Measurements from ENCODE around the gene ERC2.

ERC2 gene

DNA sequence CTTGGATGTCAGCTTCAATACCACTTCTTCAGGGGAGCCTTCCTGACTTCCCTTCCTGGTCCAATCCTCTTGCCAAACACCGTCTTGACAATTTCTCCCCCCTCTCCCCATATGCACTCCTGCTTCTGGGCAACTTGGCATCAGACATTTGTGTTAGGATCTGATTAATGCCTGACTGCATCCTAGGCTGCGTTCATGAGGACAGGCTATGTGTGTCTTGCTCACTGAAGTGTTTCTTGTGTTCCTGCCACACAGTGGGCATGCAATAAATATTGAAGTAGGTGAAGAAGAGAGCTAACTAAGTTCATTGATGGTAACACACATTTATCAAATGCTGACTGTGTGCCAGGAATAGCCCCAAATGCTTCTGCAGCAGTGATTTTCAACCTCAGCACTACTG, 944.8 kb downstream of the ERC2 start:
- no peak for DNase-seq (ENCODE audit: low spot score in 2 of 2)

DNA sequence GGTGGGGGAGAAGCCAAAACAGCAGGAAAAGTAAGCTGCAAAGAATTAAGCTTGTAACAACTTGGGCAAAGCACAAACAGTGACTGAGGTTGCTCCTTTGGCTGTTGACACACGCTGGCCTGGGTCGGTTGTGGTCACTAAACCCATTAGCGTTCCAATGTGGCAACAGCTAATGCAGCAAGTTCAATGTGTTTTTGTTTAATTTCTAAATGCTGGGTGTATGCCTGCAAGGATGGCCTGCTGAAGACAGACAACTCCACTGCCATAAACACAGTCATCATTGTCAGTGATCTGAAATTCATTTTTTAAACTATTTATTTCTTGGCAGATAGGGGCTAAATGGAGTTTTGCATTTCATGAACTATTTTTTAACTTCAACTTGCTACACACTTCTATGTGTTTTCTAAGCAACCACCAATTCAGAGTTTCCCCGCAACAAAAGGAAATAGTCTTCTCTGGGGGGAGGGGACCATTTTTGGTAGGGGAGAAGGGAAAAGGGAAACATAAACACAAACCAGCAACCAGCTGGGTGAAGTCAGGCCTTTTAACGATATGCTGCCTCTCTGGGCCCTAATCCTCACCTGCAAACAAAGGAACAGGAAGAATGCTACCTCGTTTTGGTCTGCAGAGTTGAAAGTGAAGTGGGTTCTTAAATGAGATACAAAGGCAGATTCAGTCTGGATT, 946.4 kb downstream of the ERC2 start:
- Mint-ChIP-seq H3K27ac (no peak overlapping the region), H3K27me3 (peaks cover 2% of the 10 kb centered on the region), H3K9me3 (peaks cover 2% of the 10 kb centered on the region), H3K4me1 (no peaks in the 10 kb centered on the region), H3K36me3 (no peaks in the 10 kb centered on the region), H3K4me3 (no peak overlapping the region)
- DNase-seq (ENCODE audit: low spot score in 2 of 2) (no peak), ATAC-seq (ENCODE audit: low read depth) (no peak)

More for the DNA sequence above, 944.8 kb downstream of the ERC2 start:
- Mint-ChIP-seq H3K4me3 (no peak overlapping the region), H3K36me3 (no peaks in the 10 kb centered on the region), H3K4me1 (no peaks in the 10 kb centered on the region), H3K27me3 (peaks cover 2% of the 10 kb centered on the region), H3K9me3 (peaks cover 2% of the 10 kb centered on the region), H3K27ac (no peak overlapping the region)
- no peak for ATAC-seq (ENCODE audit: low read depth)

DNA sequence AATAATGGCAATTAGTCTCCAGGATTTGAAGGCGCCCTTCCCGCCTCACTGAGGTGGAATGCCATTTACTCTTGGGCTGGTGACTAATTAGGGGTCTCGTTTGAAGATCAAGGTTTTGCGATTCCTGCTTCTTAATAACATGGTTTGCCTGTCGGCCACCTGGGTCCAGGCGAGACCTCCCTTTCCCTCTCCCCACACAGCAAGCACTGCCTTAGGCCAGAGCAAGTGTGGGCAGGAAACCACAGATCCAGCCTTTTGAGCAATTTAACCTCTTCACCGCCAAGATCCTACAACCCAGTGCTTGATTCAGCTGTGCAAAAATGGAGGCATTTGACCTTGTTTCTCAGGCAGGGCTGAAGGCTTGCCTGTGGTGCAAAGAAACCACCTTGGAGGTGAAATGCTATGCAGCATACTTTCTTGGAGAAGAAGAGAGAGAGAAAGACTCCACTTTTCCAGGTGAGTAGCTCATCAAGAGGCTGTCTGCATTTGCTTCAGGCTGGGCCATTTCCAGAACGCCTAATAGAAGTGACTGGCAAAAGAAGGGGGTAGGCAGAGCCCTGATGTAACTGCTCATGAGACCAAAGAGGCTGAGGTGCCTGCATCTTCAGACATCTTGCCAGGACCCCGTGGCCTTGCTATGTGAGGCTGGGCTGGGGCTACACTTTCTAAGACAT, 947.1 kb downstream of the ERC2 start:
- H3K4me1 Mint-ChIP-seq, result no peaks in the 10 kb centered on the region
- H3K36me3 Mint-ChIP-seq, result no peaks in the 10 kb centered on the region
- H3K27me3 Mint-ChIP-seq, result peaks cover 2% of the 10 kb centered on the region
- H3K27ac Mint-ChIP-seq, result no peak overlapping the region
- H3K9me3 Mint-ChIP-seq, result peaks cover 2% of the 10 kb centered on the region
- no peak for ATAC-seq (ENCODE audit: low read depth)
- no peak overlapping the region for H3K4me3 Mint-ChIP-seq
- no peak for DNase-seq (ENCODE audit: low spot score in 2 of 2)

DNA sequence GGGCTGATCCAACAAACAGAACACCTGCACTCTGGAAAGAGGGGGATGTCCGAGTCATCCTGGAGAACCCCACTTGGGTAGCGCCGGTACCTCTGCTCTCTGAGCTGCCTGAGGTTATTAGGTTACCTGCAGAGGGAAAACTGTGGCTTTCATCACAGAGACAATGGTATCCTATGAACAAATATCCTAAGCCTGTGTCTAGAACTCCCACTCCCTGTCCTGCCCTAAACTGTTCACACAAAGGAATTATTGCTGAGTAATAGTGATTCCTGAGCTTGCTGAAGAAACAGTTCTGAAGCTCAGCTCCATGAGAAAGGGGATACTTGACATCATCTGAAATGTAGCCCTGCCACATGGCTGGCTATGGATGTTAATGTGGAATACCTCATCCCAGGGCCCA, 949.2 kb downstream of the ERC2 start:
- H3K27ac Mint-ChIP-seq, result no peak overlapping the region
- no peaks in the 10 kb centered on the region for H3K4me1 Mint-ChIP-seq
- ATAC-seq (ENCODE audit: low read depth), result no peak
- no peak overlapping the region for H3K4me3 Mint-ChIP-seq
- H3K27me3 Mint-ChIP-seq, result peaks cover 2% of the 10 kb centered on the region
- H3K9me3 Mint-ChIP-seq, result no peaks in the 10 kb centered on the region
- DNase-seq (ENCODE audit: low spot score in 2 of 2), result no peak
- H3K36me3 Mint-ChIP-seq, result no peaks in the 10 kb centered on the region

DNA sequence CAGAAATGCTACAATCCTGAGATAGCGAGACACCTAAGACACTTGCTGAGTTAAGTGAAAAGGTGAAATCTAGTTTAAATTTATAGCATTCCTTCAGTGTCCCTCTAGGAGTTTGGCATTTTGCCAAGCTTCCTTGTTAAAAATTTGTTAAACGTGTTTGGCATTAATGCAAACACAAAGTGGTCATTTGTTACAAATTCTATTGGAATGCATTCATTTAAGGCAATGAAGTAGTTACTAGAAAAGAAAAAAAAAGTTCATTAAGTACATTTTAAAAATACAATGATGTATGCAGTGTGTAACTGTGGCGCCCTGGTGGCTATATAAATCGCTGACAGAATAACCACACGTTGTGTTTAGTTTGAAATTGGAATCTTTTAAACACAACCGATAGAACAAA, 949.8 kb downstream of the ERC2 start:
- H3K4me3 Mint-ChIP-seq, result no peak overlapping the region
- H3K4me1 Mint-ChIP-seq, result no peaks in the 10 kb centered on the region
- DNase-seq (ENCODE audit: low spot score in 2 of 2), result no peak
- ATAC-seq (ENCODE audit: low read depth), result no peak
- H3K27me3 Mint-ChIP-seq, result peaks cover 1% of the 10 kb centered on the region
- H3K9me3 Mint-ChIP-seq, result no peaks in the 10 kb centered on the region
- no peaks in the 10 kb centered on the region for H3K36me3 Mint-ChIP-seq
- H3K27ac Mint-ChIP-seq, result no peak overlapping the region

DNA sequence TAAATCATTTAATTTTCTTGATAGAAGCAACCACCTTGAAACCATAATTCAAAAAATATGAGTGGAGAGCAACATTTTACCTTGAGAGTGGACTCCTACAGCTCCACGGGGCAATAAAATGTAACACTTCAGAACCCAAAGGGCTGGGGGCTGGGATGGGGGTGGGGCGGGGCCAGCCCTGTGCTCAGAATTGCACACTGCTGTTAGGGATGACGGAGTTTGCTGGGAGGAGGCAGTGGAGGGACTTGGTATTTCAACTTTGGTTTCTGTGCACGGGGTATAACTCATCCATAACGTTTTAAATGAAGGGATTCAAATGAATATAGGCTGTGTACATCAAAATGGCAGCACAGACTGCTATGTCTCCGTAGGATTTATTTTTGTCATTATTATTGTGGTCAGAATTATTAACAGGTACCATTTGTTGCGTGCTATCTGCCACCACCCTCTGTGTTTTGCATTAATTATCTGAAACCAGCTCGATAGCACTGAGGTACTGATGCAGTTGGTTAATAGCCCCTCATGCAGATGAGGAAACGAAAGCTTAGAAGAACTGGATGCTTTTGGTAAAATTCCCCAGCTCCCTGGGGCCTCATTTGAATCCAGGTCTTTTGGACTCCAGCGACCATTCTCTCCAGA, 951.8 kb downstream of the ERC2 start:
- DNase-seq (ENCODE audit: low spot score in 2 of 2) (no peak), ATAC-seq (ENCODE audit: low read depth) (no peak)
- Mint-ChIP-seq H3K4me3 (no peak overlapping the region), H3K4me1 (no peaks in the 10 kb centered on the region), H3K9me3 (peaks cover 1% of the 10 kb centered on the region), H3K27ac (no peak overlapping the region), H3K27me3 (peaks cover 2% of the 10 kb centered on the region), H3K36me3 (no peaks in the 10 kb centered on the region)

DNA sequence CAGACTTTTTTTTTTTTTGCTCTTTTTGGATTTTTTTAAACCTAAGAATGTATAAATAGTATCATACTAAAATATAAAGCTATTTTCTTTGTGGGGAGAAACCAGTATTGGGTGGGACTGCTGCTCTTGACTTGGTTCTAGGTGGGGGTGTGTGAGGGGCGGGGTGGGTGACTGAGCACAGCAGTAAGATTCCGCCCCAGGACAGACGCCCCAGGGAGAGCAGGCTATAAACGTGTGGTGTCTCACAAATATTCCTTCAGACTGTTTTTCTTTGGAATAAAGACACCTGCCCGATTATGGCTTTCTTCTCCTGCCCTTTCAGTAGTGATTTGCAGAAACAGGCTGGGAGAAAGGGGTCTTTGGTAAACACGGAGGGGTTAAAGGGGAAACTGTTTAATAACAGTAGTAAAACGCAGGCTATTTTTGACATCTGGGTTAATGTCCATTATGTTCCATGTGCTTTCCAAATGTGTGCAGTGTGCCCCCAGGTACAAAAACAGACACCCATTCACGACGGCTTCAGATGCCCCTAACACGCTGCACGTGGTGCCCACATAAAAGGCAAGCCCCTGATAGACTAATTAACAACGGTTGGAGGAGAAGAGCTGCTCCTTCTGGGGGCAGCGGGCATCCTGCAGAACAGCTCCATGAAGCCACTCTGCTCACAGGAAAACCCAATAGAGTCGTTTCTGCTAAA, 952.6 kb downstream of the ERC2 start:
- Mint-ChIP-seq H3K9me3 (peaks cover 1% of the 10 kb centered on the region), H3K36me3 (no peaks in the 10 kb centered on the region), H3K4me3 (no peak overlapping the region), H3K27me3 (peaks cover 2% of the 10 kb centered on the region), H3K27ac (no peak overlapping the region), H3K4me1 (no peaks in the 10 kb centered on the region)
- no peak for DNase-seq (ENCODE audit: low spot score in 2 of 2)
- ATAC-seq (ENCODE audit: low read depth), result no peak

DNA sequence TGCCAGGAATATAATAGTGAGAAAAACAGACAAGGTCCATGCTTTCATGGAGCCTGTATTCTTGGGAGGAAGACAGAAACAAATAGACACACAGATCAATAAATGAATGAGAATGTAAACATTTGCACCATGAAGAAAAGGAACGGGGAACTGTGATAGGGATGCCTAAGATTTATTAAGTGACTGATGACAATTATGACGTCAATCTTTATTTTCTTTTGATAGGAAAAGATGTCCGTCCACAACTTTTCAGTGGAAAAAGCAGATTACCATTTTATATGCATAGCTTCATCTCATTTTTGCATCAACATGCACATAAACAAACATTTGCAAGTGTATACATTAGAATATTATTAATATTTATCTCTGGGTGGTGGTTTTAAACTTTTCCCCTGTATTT, 953.3 kb downstream of the ERC2 start:
- H3K4me1 Mint-ChIP-seq, result no peaks in the 10 kb centered on the region
- H3K9me3 Mint-ChIP-seq, result peaks cover 2% of the 10 kb centered on the region
- peaks cover 4% of the 10 kb centered on the region for H3K27me3 Mint-ChIP-seq
- DNase-seq (ENCODE audit: low spot score in 2 of 2) (no peak), ATAC-seq (ENCODE audit: low read depth) (no peak)
- no peak overlapping the region for H3K4me3 Mint-ChIP-seq
- no peak overlapping the region for H3K27ac Mint-ChIP-seq
- H3K36me3 Mint-ChIP-seq, result no peaks in the 10 kb centered on the region

DNA sequence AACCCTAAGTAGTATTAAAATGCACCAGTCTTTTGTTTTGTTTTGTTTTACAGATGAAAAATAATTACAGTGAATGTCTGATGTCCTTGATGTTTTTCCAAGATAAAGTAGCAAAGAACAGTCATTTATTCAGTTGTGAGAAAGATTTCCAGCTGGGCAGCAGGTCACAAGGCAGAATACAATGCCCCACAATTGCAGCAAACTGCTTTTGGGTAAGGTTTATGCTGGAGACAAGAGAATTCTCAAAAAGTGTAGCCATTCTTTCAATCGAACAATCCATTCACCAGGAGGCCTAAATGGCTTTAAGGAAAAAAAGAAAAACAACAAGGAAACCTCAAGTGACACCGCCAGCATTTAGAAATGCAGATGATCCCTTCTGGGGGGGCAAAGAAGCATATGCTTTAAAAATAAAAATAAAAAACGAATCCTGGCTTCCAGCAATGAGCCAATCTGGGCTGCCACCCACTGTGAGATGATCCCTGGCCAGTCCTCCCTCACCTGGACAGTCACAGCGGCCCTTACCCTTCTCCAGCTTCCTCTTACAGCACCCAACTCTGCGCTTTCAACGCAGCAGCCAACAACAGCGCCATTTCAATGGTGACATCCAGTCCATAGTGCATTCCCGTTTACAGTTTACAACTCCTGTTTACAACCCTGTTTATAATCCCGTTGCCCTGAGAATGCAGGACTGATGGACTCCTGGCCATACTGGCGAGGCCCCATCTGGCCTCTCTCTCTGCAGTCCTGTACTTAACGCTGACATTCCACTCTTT, 955.5 kb downstream of the ERC2 start:
- H3K36me3 Mint-ChIP-seq, result no peaks in the 10 kb centered on the region
- ATAC-seq (ENCODE audit: low read depth), result no peak
- H3K9me3 Mint-ChIP-seq, result peaks cover 3% of the 10 kb centered on the region

DNA sequence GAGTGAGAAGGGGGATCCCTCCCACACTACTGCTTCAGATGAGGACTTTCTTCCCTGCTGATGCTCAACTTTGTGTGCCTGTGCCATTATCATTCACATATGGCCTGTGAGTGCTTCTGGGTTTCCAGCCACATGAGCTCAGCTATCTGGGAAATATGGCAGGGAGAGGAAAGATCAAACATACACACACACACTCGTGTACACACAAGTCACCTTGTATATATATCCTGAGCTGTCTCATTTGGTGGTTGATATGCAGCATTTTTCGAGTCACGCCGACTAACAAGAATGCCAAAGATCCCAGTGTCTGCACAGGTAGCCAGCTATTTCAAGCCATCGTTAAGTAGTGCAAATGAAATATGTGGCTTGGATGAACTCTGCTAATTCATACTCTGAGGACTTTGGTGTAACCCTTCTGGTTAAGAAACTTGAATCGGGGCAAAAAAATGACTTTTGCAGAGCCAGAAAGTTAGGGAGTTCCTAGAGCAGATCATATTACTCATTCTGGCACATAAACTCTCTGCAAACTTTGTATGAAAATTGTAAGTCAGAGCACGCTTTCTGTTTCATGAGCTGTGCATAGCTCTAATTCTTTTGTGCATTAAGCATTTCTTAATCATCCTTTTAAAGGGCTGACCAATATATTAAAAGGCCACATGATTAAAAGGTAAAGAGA, 956.2 kb downstream of the ERC2 start:
- DNase-seq (ENCODE audit: low spot score in 2 of 2), result no peak
- H3K36me3 Mint-ChIP-seq, result no peaks in the 10 kb centered on the region
- no peaks in the 10 kb centered on the region for H3K4me1 Mint-ChIP-seq

More for the DNA sequence above, 955.5 kb downstream of the ERC2 start:
- Mint-ChIP-seq H3K27ac (no peak overlapping the region), H3K27me3 (peaks cover 4% of the 10 kb centered on the region), H3K4me3 (no peak overlapping the region), H3K4me1 (no peaks in the 10 kb centered on the region)
- DNase-seq (ENCODE audit: low spot score in 2 of 2), result no peak

DNA sequence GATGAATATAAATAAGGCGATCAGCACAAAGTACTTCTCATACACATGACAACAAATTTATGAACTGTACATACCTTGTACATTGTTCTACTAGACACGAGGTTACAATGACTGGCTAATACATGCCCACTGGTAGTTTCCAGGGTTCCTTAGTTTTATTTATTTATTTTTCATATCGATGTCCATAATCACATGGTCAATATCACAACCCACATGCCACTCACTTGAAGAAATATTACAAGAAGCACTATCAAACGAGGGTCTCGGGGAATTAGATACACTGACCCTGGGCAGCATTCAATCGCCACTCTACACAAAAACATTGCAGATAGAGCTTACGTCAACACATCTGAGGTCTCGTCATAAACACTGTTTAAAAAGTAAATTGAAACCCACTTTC, 959.9 kb downstream of the ERC2 start:
- no peak overlapping the region for H3K27ac Mint-ChIP-seq
- H3K4me1 Mint-ChIP-seq, result no peaks in the 10 kb centered on the region
- H3K36me3 Mint-ChIP-seq, result no peaks in the 10 kb centered on the region
- ATAC-seq (ENCODE audit: low read depth) (no peak), DNase-seq (ENCODE audit: low spot score in 2 of 2) (no peak)
- peaks cover 4% of the 10 kb centered on the region for H3K9me3 Mint-ChIP-seq
- H3K4me3 Mint-ChIP-seq, result no peak overlapping the region
- peaks cover 3% of the 10 kb centered on the region for H3K27me3 Mint-ChIP-seq

More for the DNA sequence above, 956.2 kb downstream of the ERC2 start:
- Mint-ChIP-seq H3K9me3 (peaks cover 5% of the 10 kb centered on the region), H3K27ac (no peak overlapping the region), H3K4me3 (no peak overlapping the region), H3K27me3 (peaks cover 4% of the 10 kb centered on the region)
- no peak for ATAC-seq (ENCODE audit: low read depth)

DNA sequence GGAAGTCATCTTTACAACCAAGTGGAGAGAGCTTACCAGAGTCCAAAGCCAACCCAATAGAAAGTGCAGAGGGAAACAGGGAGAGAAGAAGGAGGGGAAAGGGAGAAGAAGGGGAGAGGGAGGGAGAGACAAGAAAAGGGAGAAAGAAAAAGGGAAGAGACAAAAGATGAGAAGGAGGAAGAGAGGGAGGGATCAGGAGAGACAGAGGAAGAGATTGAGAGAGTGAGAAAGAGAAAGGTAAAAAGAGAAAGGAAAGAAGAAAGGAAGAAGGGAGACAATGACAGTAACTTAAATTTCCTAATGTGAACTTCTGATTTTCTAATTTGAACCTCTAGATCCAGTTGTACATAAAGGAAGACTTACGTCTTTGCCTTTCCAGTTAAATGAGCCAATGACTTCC, 960.5 kb downstream of the ERC2 start:
- Mint-ChIP-seq H3K9me3 (peaks cover 3% of the 10 kb centered on the region), H3K4me3 (no peak overlapping the region), H3K27me3 (peaks cover 1% of the 10 kb centered on the region), H3K4me1 (no peaks in the 10 kb centered on the region), H3K27ac (no peak overlapping the region), H3K36me3 (no peaks in the 10 kb centered on the region)
- DNase-seq (ENCODE audit: low spot score in 2 of 2), result no peak
- no peak for ATAC-seq (ENCODE audit: low read depth)

DNA sequence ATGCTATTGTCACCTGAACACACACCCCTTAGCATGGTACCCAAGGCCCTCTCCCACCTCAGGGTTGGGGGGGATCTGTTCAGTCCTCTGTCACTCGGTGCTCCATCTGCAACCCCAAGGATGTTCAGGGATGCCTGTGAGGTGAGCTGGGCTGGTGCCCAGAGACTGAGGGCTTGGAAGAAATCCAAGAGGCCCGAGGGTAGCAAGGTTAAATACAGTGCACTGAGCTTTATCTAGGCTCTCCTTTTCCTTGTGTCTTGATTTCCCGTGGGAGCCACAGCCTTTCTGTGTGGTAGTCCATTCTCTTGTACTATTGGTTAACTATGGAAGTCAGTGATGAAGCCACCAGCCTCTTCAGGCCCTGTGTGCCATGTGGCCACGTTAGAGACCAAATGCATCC, 962.5 kb downstream of the ERC2 start:
- H3K27ac Mint-ChIP-seq, result no peak overlapping the region
- H3K4me1 Mint-ChIP-seq, result no peaks in the 10 kb centered on the region
- H3K27me3 Mint-ChIP-seq, result peaks cover 1% of the 10 kb centered on the region
- ATAC-seq (ENCODE audit: low read depth) (no peak), DNase-seq (ENCODE audit: low spot score in 2 of 2) (no peak)
- no peaks in the 10 kb centered on the region for H3K36me3 Mint-ChIP-seq
- H3K4me3 Mint-ChIP-seq, result no peak overlapping the region
- H3K9me3 Mint-ChIP-seq, result peaks cover 3% of the 10 kb centered on the region
